ENCODE data around the gene IFNL4.
"Not testable (repeated sequence)": the region's sequence is repeated elsewhere in the genome, so short reads cannot be mapped to it uniquely, and the experiment has no call there.

IFNL4 gene

GRCh38 chr19:39248806-39249205 is at the start of gene IFNL4:
Gene IFNL4 (minus strand): TSS chr19:39248856.
- no peak for DNase-seq (ENCODE audit: low read depth in 2 of 2)

- DNase-seq (ENCODE audit: low read depth in 2 of 2): peak in 1 of 2 donors; percentile 7
These were observed 49.4 kb upstream of the IFNL4 start for GRCh38 chr19:39297931-39298634.

GRCh38 chr19:39296906-39297305 is 48.2 kb upstream of the IFNL4 start:
- DNase-seq (ENCODE audit: low read depth in 2 of 2): no peak

- DNase-seq (ENCODE audit: low read depth in 2 of 2): no peak
These were observed 47.5 kb upstream of the IFNL4 start, which contains the start of gene IFNL1 for GRCh38 chr19:39296055-39296645. Gene IFNL1 (plus strand): TSS chr19:39296407. CDS start chr19:39296422, 15 bp downstream.

GRCh38 chr19:39293394-39293793 is 44.7 kb upstream of the IFNL4 start:
- no peak for DNase-seq (ENCODE audit: low read depth in 2 of 2)

- no peak for DNase-seq (ENCODE audit: low read depth in 2 of 2)
These were observed 35.4 kb upstream of the IFNL4 start for GRCh38 chr19:39284032-39284431.

GRCh38 chr19:39282021-39282420 is 33.4 kb upstream of the IFNL4 start:
- no peak for DNase-seq (ENCODE audit: low read depth in 2 of 2)

- no peak for DNase-seq (ENCODE audit: low read depth in 2 of 2)
These were observed 28.9 kb upstream of the IFNL4 start for GRCh38 chr19:39277598-39277997.

GRCh38 chr19:39276740-39277139 is 28.1 kb upstream of the IFNL4 start:
- no peak for DNase-seq (ENCODE audit: low read depth in 2 of 2)

- no peak for DNase-seq (ENCODE audit: low read depth in 2 of 2)
These were observed 26.9 kb upstream of the IFNL4 start for GRCh38 chr19:39275578-39275977.

- not testable (repeated sequence) for DNase-seq (ENCODE audit: low read depth in 2 of 2)
These were observed 25.2 kb upstream of the IFNL4 start for GRCh38 chr19:39273859-39274258.

- DNase-seq (ENCODE audit: low read depth in 2 of 2): no peak
These were observed 21.6 kb upstream of the IFNL4 start for GRCh38 chr19:39270036-39270871.

GRCh38 chr19:39269369-39269768 is 20.7 kb upstream of the IFNL4 start:
- not testable (repeated sequence) for DNase-seq (ENCODE audit: low read depth in 2 of 2)

GRCh38 chr19:39268531-39269223 is 20.0 kb upstream of the IFNL4 start:
- not testable (repeated sequence) for DNase-seq (ENCODE audit: low read depth in 2 of 2)

- not testable (repeated sequence) for DNase-seq (ENCODE audit: low read depth in 2 of 2)
These were observed 19.4 kb upstream of the IFNL4 start, which contains the start of gene IFNL2 for GRCh38 chr19:39268085-39268484. Gene IFNL2 (plus strand): TSS chr19:39268396. CDS start chr19:39268569, 173 bp downstream.

GRCh38 chr19:39265321-39265916 is 16.8 kb upstream of the IFNL4 start:
- no peak for DNase-seq (ENCODE audit: low read depth in 2 of 2)

GRCh38 chr19:39264306-39265290 is 15.9 kb upstream of the IFNL4 start:
- DNase-seq (ENCODE audit: low read depth in 2 of 2): no peak

- DNase-seq (ENCODE audit: low read depth in 2 of 2): no peak
These were observed 15.3 kb upstream of the IFNL4 start for GRCh38 chr19:39263912-39264305.

GRCh38 chr19:39262496-39262895 is 13.8 kb upstream of the IFNL4 start:
- no peak for DNase-seq (ENCODE audit: low read depth in 2 of 2)

- no peak for DNase-seq (ENCODE audit: low read depth in 2 of 2)
These were observed 13.0 kb upstream of the IFNL4 start for GRCh38 chr19:39261704-39262103.
